ENCODE results near the gene MYOM3. TPM values are rescaled to one million over a fixed set of nuclear protein-coding genes. Genes with fewer than 3 reads are reported as not detected.

Gene MYOM3
- total RNA-seq, 1 experiment from 2014 or later, result not detected

DNA sequence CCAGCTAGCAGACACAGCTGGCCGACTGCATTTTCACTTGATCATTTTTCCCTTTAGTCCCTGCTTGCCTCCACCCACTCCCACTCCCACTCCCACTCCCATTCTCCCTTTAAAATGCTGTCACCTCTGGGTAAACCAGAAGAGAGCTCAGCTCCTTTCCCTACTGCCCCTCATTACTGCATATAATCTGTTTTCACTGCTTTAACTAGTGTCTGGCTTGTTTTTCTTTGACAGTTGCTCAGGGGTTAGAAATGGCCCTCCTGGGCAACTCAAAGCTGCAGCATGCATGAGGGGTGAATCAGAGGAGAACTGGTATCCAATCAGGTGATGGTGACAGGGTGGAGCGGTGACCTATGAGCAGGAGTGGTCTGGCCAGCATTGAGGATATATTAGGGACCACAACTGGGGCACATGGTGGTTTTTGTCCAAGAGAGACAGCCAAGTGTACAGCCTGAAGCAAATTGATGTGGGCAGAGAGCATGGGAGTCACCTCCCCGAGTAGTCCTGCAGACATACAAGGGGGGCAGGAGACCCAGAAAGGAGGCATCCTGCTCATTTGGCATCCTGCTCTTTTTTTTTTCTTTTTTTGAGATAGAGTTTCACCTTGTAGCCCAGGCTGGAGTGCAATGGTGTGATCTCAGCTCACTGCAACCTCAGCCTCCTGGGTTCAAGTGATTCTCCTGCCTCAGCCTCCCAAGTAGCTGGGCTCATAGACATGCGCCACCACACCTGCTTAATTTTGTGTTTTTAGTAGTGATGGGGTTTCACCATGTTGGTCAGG, 89.2 kb downstream of the MYOM3 start:
- CTCF ChIA-PET, result no interaction called here
- H3K4me1 ChIP-seq (ENCODE audit: insufficient read depth, low read length, poor library complexity, severe bottlenecking), result peaks cover 7% of the 10 kb centered on the region
- POLR2A ChIA-PET (ENCODE audit: low non-redundant PET), result no interaction called here
- no peaks in the 10 kb centered on the region for H3K9me3 ChIP-seq (ENCODE audit: low read depth, low read length, poor library complexity, severe bottlenecking)
- no peaks in the 10 kb centered on the region for H3K36me3 ChIP-seq (ENCODE audit: insufficient read depth, low read length, poor library complexity, severe bottlenecking)
- no TSS peak for BruUV-seq (replicated peaks)
- H3K27ac ChIP-seq (ENCODE audit: low read depth, low read length, poor library complexity, severe bottlenecking), result no peak overlapping the region
- no peak for DNase-seq (ENCODE audit: low spot score)
- TF ChIP-seq CTCF (conservative IDR thresholded peaks at IDR 0.05; ENCODE audit: low read depth, low read length) (no peak), EZH2 (IDR thresholded peaks at IDR 0.05; ENCODE audit: borderline replicate concordance, low read depth, low read length, poor library complexity, severe bottlenecking) (no peak)
- intact Hi-C loops (cut with micrococcal nuclease; ENCODE audit: unreplicated experiment), result no loop called here
- no peak overlapping the region for H3K4me3 ChIP-seq (ENCODE audit: low read depth, low read length, poor library complexity, severe bottlenecking)
- no peaks in the 10 kb centered on the region for H3K27me3 ChIP-seq (replicated peaks; ENCODE audit: insufficient read depth, low read depth, low read length, poor library complexity)

DNA sequence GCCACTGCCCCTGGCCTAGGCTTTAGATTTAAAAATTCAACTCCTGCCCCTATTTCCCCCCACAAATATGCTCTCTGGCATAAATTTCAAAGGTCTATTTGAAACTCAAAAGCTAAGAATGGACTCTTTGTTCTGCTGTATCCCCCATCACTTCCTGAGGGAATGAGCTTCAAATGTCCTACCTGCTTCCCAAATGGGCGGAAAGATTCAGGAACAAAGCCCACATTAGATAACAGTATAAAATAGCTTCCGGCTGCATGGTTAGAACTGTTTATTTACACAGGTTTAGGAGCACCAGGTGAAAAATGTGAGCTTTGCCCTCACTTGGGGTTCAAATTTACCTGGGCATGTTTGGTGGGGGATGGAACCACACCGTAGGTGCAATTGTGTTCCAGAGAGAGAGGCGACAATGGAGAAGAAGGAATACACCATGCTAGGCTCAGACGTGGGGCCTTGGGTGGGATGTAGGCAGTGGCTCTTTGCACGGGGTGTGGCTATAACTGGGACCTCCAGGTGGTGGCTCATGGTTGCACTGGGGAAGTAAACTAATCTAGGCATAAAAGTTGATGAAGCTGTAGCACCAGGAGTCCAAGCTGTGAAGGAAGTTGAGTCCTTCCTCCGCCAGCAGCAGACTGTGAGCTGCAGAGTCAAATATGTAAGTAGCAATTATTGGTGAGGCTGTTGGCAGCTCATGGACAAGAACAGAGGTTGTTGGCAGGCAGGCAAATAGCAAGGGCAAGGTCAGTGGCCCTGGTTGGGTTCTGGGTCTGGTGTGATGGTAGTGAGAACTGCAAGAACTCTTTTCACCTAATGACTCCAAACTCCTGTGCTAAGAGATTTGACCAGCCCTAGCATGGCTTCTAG, 90.3 kb downstream of the MYOM3 start:
- Histone ChIP-seq H3K36me3 (ENCODE audit: insufficient read depth, low read length, poor library complexity, severe bottlenecking) (no peaks in the 10 kb centered on the region), H3K9me3 (ENCODE audit: low read depth, low read length, poor library complexity, severe bottlenecking) (no peaks in the 10 kb centered on the region), H3K4me1 (ENCODE audit: insufficient read depth, low read length, poor library complexity, severe bottlenecking) (peaks cover 7% of the 10 kb centered on the region), H3K27ac (ENCODE audit: low read depth, low read length, poor library complexity, severe bottlenecking) (no peak overlapping the region), H3K4me3 (ENCODE audit: low read depth, low read length, poor library complexity, severe bottlenecking) (no peak overlapping the region), H3K27me3 (replicated peaks; ENCODE audit: insufficient read depth, low read depth, low read length, poor library complexity) (no peaks in the 10 kb centered on the region)
- intact Hi-C loops (cut with micrococcal nuclease; ENCODE audit: unreplicated experiment), result no loop called here
- ChIA-PET CTCF (no interaction called here), POLR2A (ENCODE audit: low non-redundant PET) (no interaction called here)
- TF ChIP-seq EZH2 (IDR thresholded peaks at IDR 0.05; ENCODE audit: borderline replicate concordance, low read depth, low read length, poor library complexity, severe bottlenecking) (no peak), CTCF (conservative IDR thresholded peaks at IDR 0.05; ENCODE audit: low read depth, low read length) (no peak)
- no TSS peak for BruUV-seq (replicated peaks)
- DNase-seq (ENCODE audit: low spot score), result no peak

GRCh38 chr1:24020470-24020869, 91.5 kb downstream of the MYOM3 start:
- H3K9me3 ChIP-seq (ENCODE audit: low read depth, low read length, poor library complexity, severe bottlenecking), result no peaks in the 10 kb centered on the region
- ChIA-PET CTCF (no interaction called here), POLR2A (ENCODE audit: low non-redundant PET) (no interaction called here)
- H3K4me1 ChIP-seq (ENCODE audit: insufficient read depth, low read length, poor library complexity, severe bottlenecking), result peaks cover 7% of the 10 kb centered on the region
- no peaks in the 10 kb centered on the region for H3K36me3 ChIP-seq (ENCODE audit: insufficient read depth, low read length, poor library complexity, severe bottlenecking)
- no peak overlapping the region for H3K27ac ChIP-seq (ENCODE audit: low read depth, low read length, poor library complexity, severe bottlenecking)
- DNase-seq (ENCODE audit: low spot score), result no peak
- no peak overlapping the region for H3K4me3 ChIP-seq (ENCODE audit: low read depth, low read length, poor library complexity, severe bottlenecking)
- intact Hi-C loops (cut with micrococcal nuclease; ENCODE audit: unreplicated experiment), result no loop called here
- H3K27me3 ChIP-seq (replicated peaks; ENCODE audit: insufficient read depth, low read depth, low read length, poor library complexity), result no peaks in the 10 kb centered on the region
- no TSS peak for BruUV-seq (replicated peaks)
- no peak for TF ChIP-seq EZH2 (IDR thresholded peaks at IDR 0.05; ENCODE audit: borderline replicate concordance, low read depth, low read length, poor library complexity, severe bottlenecking)
- TF ChIP-seq CTCF (conservative IDR thresholded peaks at IDR 0.05; ENCODE audit: low read depth, low read length), result no peak

All from A673 (cell line).